GM23338 (cell line): ENCODE results near the gene RMND5B. TPM values are rescaled to one million over a fixed set of nuclear protein-coding genes. Genes with fewer than 3 reads are reported as not detected.

Source experiments
- ATAC-seq: fragments of 200-7000 bp; cut with Tn5 transposase; 3 replicates; pipeline ENCODE4 v1.9.1; 2020
- DNase-seq: peaks from one replicate; pipeline ENCODE4 v3.0.0-alpha.2; 2015; ENCODE audit warnings: low spot score
- H2AFZ ChIP-seq: fragments of 200-600 bp; sonication (generic); 2 replicates; pipeline ENCODE4 v1.8.0; 2016; ENCODE audit warnings: antibody characterized with exemption, mild to moderate bottlenecking, moderate library complexity
- H3F3A ChIP-seq: fragments of 200-600 bp; sonication (generic); replicated peaks from 2 replicates; pipeline ENCODE4 v1.8.0; 2017; ENCODE audit warnings: antibody characterized with exemption, mixed run types, low read depth
- H3K27ac ChIP-seq: fragments of 200-600 bp; sonication (generic); 2 replicates; pipeline ENCODE4 v1.6.1; 2016; ENCODE audit warnings: low read depth
- H3K27me3 ChIP-seq: fragments of 200-600 bp; sonication (generic); 2 replicates; pipeline ENCODE4 v1.8.0; 2016; ENCODE audit warnings: mild to moderate bottlenecking, mixed run types, moderate library complexity; ENCODE audit not compliant: insufficient read depth
- H3K36me3 ChIP-seq: fragments of 200-600 bp; sonication (generic); 2 replicates; pipeline ENCODE4 v1.8.0; 2016; ENCODE audit warnings: mild to moderate bottlenecking; ENCODE audit not compliant: insufficient read depth
- H3K4me1 ChIP-seq: fragments of 200-600 bp; sonication (generic); 2 replicates; pipeline ENCODE4 v1.8.0; 2016; ENCODE audit warnings: mild to moderate bottlenecking, moderate library complexity; ENCODE audit not compliant: insufficient read depth
- H3K4me2 ChIP-seq: fragments of 200-600 bp; sonication (generic); 2 replicates; pipeline ENCODE4 v1.7.1; 2017; ENCODE audit warnings: mixed run types
- H3K4me3 ChIP-seq: fragments of 200-600 bp; sonication (generic); 2 replicates; pipeline ENCODE4 v1.6.1; 2016; ENCODE audit warnings: mixed run types
- H3K79me2 ChIP-seq: fragments of 200-600 bp; sonication (generic); replicated peaks from 2 replicates; pipeline ENCODE4 v1.8.0; 2017; ENCODE audit warnings: mild to moderate bottlenecking; ENCODE audit not compliant: insufficient read depth
- H3K9me2 ChIP-seq: fragments of 200-600 bp; sonication (generic); 2 replicates; pipeline ENCODE4 v1.8.0; 2017; ENCODE audit not compliant: insufficient read depth
- H4K20me1 ChIP-seq: fragments of 200-600 bp; sonication (generic); replicated peaks from 2 replicates; pipeline ENCODE4 v1.8.0; 2017; ENCODE audit warnings: mild to moderate bottlenecking; ENCODE audit not compliant: insufficient read depth
- H3K27ac Mint-ChIP-seq: 2 replicates; pipeline ENCODE4 v1.8.0; 2020; ENCODE audit warnings: inconsistent platforms, mild to moderate bottlenecking, moderate library complexity, mixed read lengths
- H3K27me3 Mint-ChIP-seq: 3 replicates; pipeline ENCODE4 v1.8.0; 2022; ENCODE audit warnings: low read depth, mild to moderate bottlenecking, moderate library complexity, mixed read lengths, inconsistent platforms; ENCODE audit not compliant: insufficient read depth, poor library complexity
- H3K36me3 Mint-ChIP-seq: 3 replicates; pipeline ENCODE4 v1.8.0; 2021; ENCODE audit warnings: low read depth, mild to moderate bottlenecking, inconsistent platforms, moderate library complexity, mixed read lengths
- H3K4me1 Mint-ChIP-seq: 3 replicates; pipeline ENCODE4 v1.8.0; 2020; ENCODE audit warnings: mild to moderate bottlenecking, inconsistent platforms, mixed read lengths
- H3K4me3 Mint-ChIP-seq: 3 replicates; pipeline ENCODE4 v1.8.0; 2021; ENCODE audit warnings: moderate library complexity, mild to moderate bottlenecking, inconsistent platforms, mixed read lengths
- H3K9me3 Mint-ChIP-seq: 3 replicates; pipeline ENCODE4 v1.8.0; 2020; ENCODE audit warnings: moderate library complexity, mild to moderate bottlenecking, inconsistent platforms, mixed read lengths
- CREB1 ChIP-seq: fragments of 250-450 bp; sonication (Bioruptor Pico); IDR thresholded peaks from 2 replicates; pipeline ENCODE4 v1.5.0; 2020; ENCODE audit warnings: low read depth, mild to moderate bottlenecking, moderate library complexity
- CTCF ChIP-seq, 2 experiments: fragments of 200-600 bp in 1 of 2; sonication (generic) in 1 of 2; conservative IDR thresholded peaks; 2 replicates each; pipeline versions ENCODE4 v1.5.1 to v1.6.1; 2016 to 2017; ENCODE audit warnings: antibody characterized with exemption in 2 of 2, low read depth in 2 of 2, mild to moderate bottlenecking in 2 of 2, moderate library complexity in 1 of 2
- ETS1 ChIP-seq: IDR thresholded peaks from 2 replicates; pipeline ENCODE4 v1.6.1; 2016; ENCODE audit warnings: antibody characterized with exemption
- EZH2 ChIP-seq: fragments of 200-600 bp; sonication (generic); IDR thresholded peaks from one replicate; pipeline ENCODE4 v1.8.0; 2017; ENCODE audit warnings: antibody characterized with exemption, mild to moderate bottlenecking, low read depth; ENCODE audit not compliant: unreplicated experiment
- EZH2phosphoT487 ChIP-seq: fragments of 200-600 bp; sonication (generic); IDR thresholded peaks from one replicate; pipeline ENCODE4 v1.8.1; 2018; ENCODE audit warnings: antibody characterized with exemption; ENCODE audit not compliant: unreplicated experiment
- JUNB ChIP-seq: IDR thresholded peaks from one replicate; pipeline ENCODE4 v1.6.1; 2016; ENCODE audit warnings: antibody characterized with exemption; ENCODE audit not compliant: unreplicated experiment
- NANOG ChIP-seq: IDR thresholded peaks from 2 replicates; pipeline ENCODE4 v1.6.1; 2016; ENCODE audit warnings: antibody characterized with exemption, borderline replicate concordance
- POLR2AphosphoS5 ChIP-seq: IDR thresholded peaks from 2 replicates; pipeline ENCODE4 v1.6.1; 2016; ENCODE audit warnings: antibody characterized with exemption, low read depth
- REST ChIP-seq: IDR thresholded peaks from one replicate; pipeline ENCODE4 v1.6.1; 2018; ENCODE audit warnings: antibody characterized with exemption; ENCODE audit not compliant: unreplicated experiment
- ZNF114 ChIP-seq: fragments of 250-450 bp; sonication (Bioruptor Pico); IDR thresholded peaks from 2 replicates; pipeline ENCODE4 v1.5.0; 2020; ENCODE audit warnings: mild to moderate bottlenecking, moderate library complexity
- ZNF331 ChIP-seq: fragments of 250-450 bp; sonication (Bioruptor Pico); IDR thresholded peaks from 2 replicates; pipeline ENCODE4 v1.5.0; 2020; ENCODE audit warnings: low read depth, mild to moderate bottlenecking, moderate library complexity
- ZNF462 ChIP-seq: fragments of 250-450 bp; sonication (Bioruptor Pico); IDR thresholded peaks from 2 replicates; pipeline ENCODE4 v1.5.0; 2020; ENCODE audit warnings: mild to moderate bottlenecking, moderate library complexity
- polyA plus RNA-seq: library from polyadenylated mRNA; unstranded; fragments of >200 nt; fragmentation: Nextera tagmentation; extraction: Ambion mirVana; gene quantifications from 2 replicates; pipeline ENCODE4 v1.2.1, GENCODE V29; 2016
- total RNA-seq: library from RNA; depleted of rRNA; stranded (reverse); fragments of >200 nt; shearing (Covaris generic); gene quantifications from 2 replicates; pipeline ENCODE4 v1.2.3, GENCODE V29; 2014

Gene RMND5B
- total and polyA plus RNA-seq, 2 experiments from 2014 or later = 47.5 to 101 TPM

GRCh38 chr5:178081571-178082243 is 49.1 kb upstream of the RMND5B start (continued):
- TF ChIP-seq ZNF462 (CRISPR knock-in tag) (no peak), EZH2 (no peak), POLR2AphosphoS5 (no peak)

GRCh38 chr5:178083922-178084321 is 46.9 kb upstream of the RMND5B start:
- Histone ChIP-seq H3K79me2 (no peaks in the 10 kb centered on the region), H3K4me3 (no peak overlapping the region), H3K4me2 (no peak overlapping the region), H3K27ac (no peak overlapping the region), H2AFZ (no peak overlapping the region), H3F3A (0 out of 2 replicates have a peak, but pooled peaks cover 2% of the 10 kb centered on the region), H3K27me3 (no peaks in the 10 kb centered on the region), H3K4me1 (peaks cover 26% of the 10 kb centered on the region; the same call in 1 of the 2 replicates), H3K9me2 (no peaks in the 10 kb centered on the region), H4K20me1 (no peaks in the 10 kb centered on the region), H3K36me3 (no peaks in the 10 kb centered on the region)
- no peaks in the 10 kb centered on the region for H3K36me3 Mint-ChIP-seq
- no peak overlapping the region for H3K4me3 Mint-ChIP-seq
- H3K9me3 Mint-ChIP-seq = no peaks in the 10 kb centered on the region; the same call in 2 of the 3 replicates
- ATAC-seq (no peak), DNase-seq (no peak)
- TF ChIP-seq POLR2AphosphoS5 (no peak), NANOG (no peak), EZH2 (no peak), JUNB (no peak), ZNF331 (CRISPR knock-in tag) (no peak), EZH2phosphoT487 (no peak), CREB1 (no peak), REST (no peak), CTCF (conservative IDR thresholded peaks at IDR 0.05; ENCODE audit: low read depth in 2 of 2) (no peak), ETS1 (no peak), ZNF114 (no peak)
- H3K27ac Mint-ChIP-seq = no peak overlapping the region
- peaks cover 2% of the 10 kb centered on the region for H3K27me3 Mint-ChIP-seq
- H3K4me1 Mint-ChIP-seq = peaks cover 22% of the 10 kb centered on the region
